ENCODE measurements around the gene PRM1. TPM values are rescaled to one million over a fixed set of nuclear protein-coding genes. Genes with fewer than 3 reads are reported as not detected.

Gene PRM1
- total and polyA plus RNA-seq, 2 of the 13 experiments (the other 11 are each of a cell fraction or from before 2014, with no cell fraction given) = not detected

DNA sequence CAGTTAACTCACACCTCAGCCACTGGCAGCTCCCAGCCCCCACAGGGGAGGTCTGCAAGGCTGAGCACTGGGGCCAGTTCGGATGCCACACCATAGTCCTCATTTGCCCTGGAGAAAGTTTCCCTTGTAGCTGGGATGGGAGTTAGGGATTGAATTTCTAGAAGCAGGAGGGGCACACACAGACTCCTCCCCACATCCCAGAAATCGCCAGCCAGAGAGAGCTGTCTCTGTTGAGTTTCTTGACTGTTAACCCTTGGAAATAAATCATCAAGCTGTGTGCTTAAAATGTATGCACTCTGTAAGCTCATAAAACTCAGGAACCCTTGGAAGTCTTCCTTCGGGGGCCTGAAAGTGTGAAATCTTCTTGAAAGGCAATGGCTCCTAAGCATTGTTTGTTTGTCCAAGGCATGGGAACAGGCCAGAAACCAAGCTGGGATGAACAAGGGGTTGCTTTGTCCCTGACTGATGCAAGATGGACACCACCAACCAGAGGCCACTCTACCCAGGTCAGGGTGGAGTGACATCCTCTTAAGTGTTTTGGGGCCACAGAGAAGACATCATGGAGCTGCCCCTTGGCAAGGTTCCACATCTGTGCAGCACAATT is 7.3 kb downstream of the PRM1 start (continued):
- TF ChIP-seq ZNF33B (CRISPR knock-in tag; IDR thresholded peaks at IDR 0.05) (no peak), PAX8 (CRISPR knock-in tag; IDR thresholded peaks at IDR 0.05; ENCODE audit: borderline replicate concordance) (no peak), SSRP1 (CRISPR knock-in tag; IDR thresholded peaks at IDR 0.05) (no peak), TCF12 (IDR thresholded peaks at IDR 0.05) (no peak), TCF12 (CRISPR knock-in tag; IDR thresholded peaks at IDR 0.05) (no peak), ZSCAN29 (CRISPR knock-in tag; conservative IDR thresholded peaks at IDR 0.05) (peak; percentile 73; the same call in 1 of the 2 replicates), EHMT2 (IDR thresholded peaks at IDR 0.05; ENCODE audit: borderline replicate concordance, low read depth, low read length) (peak; percentile 72; the same call in 1 of the 2 replicates), BRD4 (CRISPR knock-in tag; IDR thresholded peaks at IDR 0.05) (peak; percentile 82), SP5 (CRISPR knock-in tag; IDR thresholded peaks at IDR 0.05; ENCODE audit: borderline replicate concordance, low read depth) (no peak), GFI1 (CRISPR knock-in tag; IDR thresholded peaks at IDR 0.05; ENCODE audit: borderline replicate concordance) (no peak), GATAD2A (CRISPR knock-in tag; IDR thresholded peaks at IDR 0.05) (peak; percentile 85), DNMT3B (CRISPR knock-in tag; conservative IDR thresholded peaks at IDR 0.05) (no peak), ZNF781 (CRISPR knock-in tag; IDR thresholded peaks at IDR 0.05; ENCODE audit: borderline replicate concordance, not compliant biosample characterization) (peak; percentile 65), SAP130 (CRISPR knock-in tag; IDR thresholded peaks at IDR 0.05; ENCODE audit: low read depth) (peak; percentile 52), SMAD3 (CRISPR knock-in tag; IDR thresholded peaks at IDR 0.05) (no peak), PRMT3 (CRISPR knock-in tag; IDR thresholded peaks at IDR 0.05; ENCODE audit: borderline replicate concordance, low read depth) (no peak), XRCC5 (optimal IDR thresholded peaks at IDR 0.05; ENCODE audit: low read length) (no peak), ZNF225 (CRISPR knock-in tag; IDR thresholded peaks at IDR 0.05) (no peak)
- TF ChIP-seq, protein P1, sequence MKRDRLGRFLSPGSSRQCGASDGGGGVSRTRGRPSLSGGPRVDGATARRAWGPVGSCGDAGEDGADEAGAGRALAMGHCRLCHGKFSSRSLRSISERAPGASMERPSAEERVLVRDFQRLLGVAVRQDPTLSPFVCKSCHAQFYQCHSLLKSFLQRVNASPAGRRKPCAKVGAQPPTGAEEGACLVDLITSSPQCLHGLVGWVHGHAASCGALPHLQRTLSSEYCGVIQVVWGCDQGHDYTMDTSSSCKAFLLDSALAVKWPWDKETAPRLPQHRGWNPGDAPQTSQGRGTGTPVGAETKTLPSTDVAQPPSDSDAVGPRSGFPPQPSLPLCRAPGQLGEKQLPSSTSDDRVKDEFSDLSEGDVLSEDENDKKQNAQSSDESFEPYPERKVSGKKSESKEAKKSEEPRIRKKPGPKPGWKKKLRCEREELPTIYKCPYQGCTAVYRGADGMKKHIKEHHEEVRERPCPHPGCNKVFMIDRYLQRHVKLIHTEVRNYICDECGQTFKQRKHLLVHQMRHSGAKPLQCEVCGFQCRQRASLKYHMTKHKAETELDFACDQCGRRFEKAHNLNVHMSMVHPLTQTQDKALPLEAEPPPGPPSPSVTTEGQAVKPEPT (CRISPR knock-in tag; IDR thresholded peaks at IDR 0.05; ENCODE audit: low read depth) = 0 out of 2 replicates have a peak, but pooled peaks have one; percentile 4
- TF ChIP-seq, protein P2, sequence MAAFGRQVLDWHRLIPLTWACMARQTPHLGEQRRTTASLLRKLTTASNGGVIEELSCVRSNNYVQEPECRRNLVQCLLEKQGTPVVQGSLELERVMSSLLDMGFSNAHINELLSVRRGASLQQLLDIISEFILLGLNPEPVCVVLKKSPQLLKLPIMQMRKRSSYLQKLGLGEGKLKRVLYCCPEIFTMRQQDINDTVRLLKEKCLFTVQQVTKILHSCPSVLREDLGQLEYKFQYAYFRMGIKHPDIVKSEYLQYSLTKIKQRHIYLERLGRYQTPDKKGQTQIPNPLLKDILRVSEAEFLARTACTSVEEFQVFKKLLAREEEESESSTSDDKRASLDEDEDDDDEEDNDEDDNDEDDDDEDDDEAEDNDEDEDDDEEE (CRISPR knock-in tag; IDR thresholded peaks at IDR 0.05) = no peak
- TF ChIP-seq, protein P3, sequence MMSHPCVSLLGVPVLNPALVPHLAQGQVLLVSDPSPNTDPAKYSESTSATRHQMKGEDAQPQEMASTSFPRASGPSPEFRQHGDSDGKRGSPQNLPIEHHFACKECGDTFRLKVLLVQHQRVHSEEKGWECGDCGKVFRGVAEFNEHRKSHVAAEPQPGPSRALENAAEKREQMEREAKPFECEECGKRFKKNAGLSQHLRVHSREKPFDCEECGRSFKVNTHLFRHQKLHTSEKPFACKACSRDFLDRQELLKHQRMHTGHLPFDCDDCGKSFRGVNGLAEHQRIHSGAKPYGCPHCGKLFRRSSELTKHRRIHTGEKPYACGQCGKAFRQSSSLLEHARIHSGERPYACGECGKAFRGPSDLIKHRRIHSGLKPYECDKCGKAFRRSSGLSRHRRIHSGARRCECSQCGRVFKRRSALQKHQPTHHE (CRISPR knock-in tag; IDR thresholded peaks at IDR 0.05; ENCODE audit: borderline replicate concordance) = 0 out of 2 replicates have a peak, but pooled peaks have one; percentile 42
- TF ChIP-seq, protein P4, sequence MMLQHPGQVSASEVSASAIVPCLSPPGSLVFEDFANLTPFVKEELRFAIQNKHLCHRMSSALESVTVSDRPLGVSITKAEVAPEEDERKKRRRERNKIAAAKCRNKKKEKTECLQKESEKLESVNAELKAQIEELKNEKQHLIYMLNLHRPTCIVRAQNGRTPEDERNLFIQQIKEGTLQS (CRISPR knock-in tag; IDR thresholded peaks at IDR 0.05) = no peak
- TF ChIP-seq, protein P5, sequence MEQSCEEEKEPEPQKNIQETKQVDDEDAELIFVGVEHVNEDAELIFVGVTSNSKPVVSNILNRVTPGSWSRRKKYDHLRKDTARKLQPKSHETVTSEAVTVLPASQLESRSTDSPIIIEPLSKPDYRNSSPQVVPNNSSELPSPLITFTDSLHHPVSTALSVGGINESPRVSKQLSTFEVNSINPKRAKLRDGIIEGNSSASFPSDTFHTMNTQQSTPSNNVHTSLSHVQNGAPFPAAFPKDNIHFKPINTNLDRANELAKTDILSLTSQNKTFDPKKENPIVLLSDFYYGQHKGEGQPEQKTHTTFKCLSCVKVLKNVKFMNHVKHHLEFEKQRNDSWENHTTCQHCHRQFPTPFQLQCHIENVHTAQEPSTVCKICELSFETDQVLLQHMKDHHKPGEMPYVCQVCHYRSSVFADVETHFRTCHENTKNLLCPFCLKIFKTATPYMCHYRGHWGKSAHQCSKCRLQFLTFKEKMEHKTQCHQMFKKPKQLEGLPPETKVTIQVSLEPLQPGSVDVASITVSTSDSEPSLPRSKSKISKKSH (CRISPR knock-in tag; IDR thresholded peaks at IDR 0.05; ENCODE audit: borderline replicate concordance) = no peak
- TF ChIP-seq, protein P6, sequence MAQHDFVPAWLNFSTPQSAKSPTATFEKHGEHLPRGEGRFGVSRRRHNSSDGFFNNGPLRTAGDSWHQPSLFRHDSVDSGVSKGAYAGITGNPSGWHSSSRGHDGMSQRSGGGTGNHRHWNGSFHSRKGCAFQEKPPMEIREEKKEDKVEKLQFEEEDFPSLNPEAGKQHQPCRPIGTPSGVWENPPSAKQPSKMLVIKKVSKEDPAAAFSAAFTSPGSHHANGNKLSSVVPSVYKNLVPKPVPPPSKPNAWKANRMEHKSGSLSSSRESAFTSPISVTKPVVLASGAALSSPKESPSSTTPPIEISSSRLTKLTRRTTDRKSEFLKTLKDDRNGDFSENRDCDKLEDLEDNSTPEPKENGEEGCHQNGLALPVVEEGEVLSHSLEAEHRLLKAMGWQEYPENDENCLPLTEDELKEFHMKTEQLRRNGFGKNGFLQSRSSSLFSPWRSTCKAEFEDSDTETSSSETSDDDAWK (CRISPR knock-in tag; IDR thresholded peaks at IDR 0.05) = no peak
